Measurements from ENCODE around the gene DEXI.
"Not testable (repeated sequence)": the region's sequence is repeated elsewhere in the genome, so short reads cannot be mapped to it uniquely, and the experiment has no call there.

DEXI gene

GRCh38 chr16:10941127-10941933 lies 938 bp downstream of the DEXI start:
- DNase-seq (ENCODE audit: low spot score) = no peak

- no peak for DNase-seq (ENCODE audit: low spot score)
Observed at GRCh38 chr16:10940501-10941079, 1.7 kb downstream of the DEXI start.

- DNase-seq (ENCODE audit: low spot score) = no peak
Observed at GRCh38 chr16:10939649-10940234, 2.5 kb downstream of the DEXI start.

GRCh38 chr16:10938796-10939648 lies 3.2 kb downstream of the DEXI start:
- DNase-seq (ENCODE audit: low spot score) = no peak

- peak; percentile 59 for DNase-seq (ENCODE audit: low spot score)
Observed at GRCh38 chr16:10938321-10938720, 3.9 kb downstream of the DEXI start.

GRCh38 chr16:10937068-10937859 lies 5.0 kb downstream of the DEXI start:
- no peak for DNase-seq (ENCODE audit: low spot score)

GRCh38 chr16:10936272-10936984 lies 5.8 kb downstream of the DEXI start:
- no peak for DNase-seq (ENCODE audit: low spot score)

GRCh38 chr16:10935226-10935915 lies 6.9 kb downstream of the DEXI start:
- DNase-seq (ENCODE audit: low spot score) = no peak

- no peak for DNase-seq (ENCODE audit: low spot score)
Observed at GRCh38 chr16:10934325-10935107, 7.8 kb downstream of the DEXI start.

- DNase-seq (ENCODE audit: low spot score) = no peak
Observed at GRCh38 chr16:10933865-10934264, 8.4 kb downstream of the DEXI start.

- DNase-seq (ENCODE audit: low spot score) = no peak
Observed at GRCh38 chr16:10932959-10933710, 9.1 kb downstream of the DEXI start.

- no peak for DNase-seq (ENCODE audit: low spot score)
Observed at GRCh38 chr16:10931977-10932632, 10.2 kb downstream of the DEXI start.

- DNase-seq (ENCODE audit: low spot score) = no peak
Observed at GRCh38 chr16:10931134-10931533, 11.1 kb downstream of the DEXI start.

- no peak for DNase-seq (ENCODE audit: low spot score)
Observed at GRCh38 chr16:10930755-10931093, 11.5 kb downstream of the DEXI start.

- no peak for DNase-seq (ENCODE audit: low spot score)
Observed at GRCh38 chr16:10929853-10930754, 12.2 kb downstream of the DEXI start.

- not testable (repeated sequence) for DNase-seq (ENCODE audit: low spot score)
Observed at GRCh38 chr16:10929097-10929496, 13.2 kb downstream of the DEXI start.

GRCh38 chr16:10927497-10928112 lies 14.7 kb downstream of the DEXI start:
- no peak for DNase-seq (ENCODE audit: low spot score)
